ENCODE results near the gene KCNAB2. TPM values are rescaled to one million over a fixed set of nuclear protein-coding genes. Genes with fewer than 3 reads are reported as not detected.
"Not testable (repeated sequence)": the region's sequence is repeated elsewhere in the genome, so short reads cannot be mapped to it uniquely, and the experiment has no call there.

Gene KCNAB2
- total RNA-seq, 1 donor from 2014 or later: 2.2 TPM

DNA sequence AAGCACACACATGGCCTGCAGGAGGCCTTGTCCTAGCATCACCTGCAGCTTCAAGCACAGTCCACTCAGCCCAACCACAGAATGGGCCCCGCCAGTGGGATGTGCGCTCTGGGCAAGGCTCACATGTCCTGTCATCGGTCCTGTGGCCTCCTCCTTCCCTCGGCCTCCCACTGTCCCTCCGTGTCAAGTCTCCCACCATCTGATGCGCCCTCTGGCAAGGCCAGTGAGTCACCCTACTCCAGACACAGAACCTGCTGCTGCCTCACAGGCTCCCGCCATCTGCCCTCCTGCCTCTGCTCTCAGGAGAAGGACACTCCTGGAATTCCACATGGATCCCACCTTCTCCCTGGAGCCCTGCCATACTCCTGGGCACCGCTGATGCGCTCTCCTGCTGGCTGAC, 14.2 kb downstream of the KCNAB2 start:
- Histone ChIP-seq H3K79me2 (ENCODE audit: low read depth) (no peaks in the 10 kb centered on the region), H3K27me3 (no peaks in the 10 kb centered on the region), H3K4me1 (no peaks in the 10 kb centered on the region), H3K4me3 (no peak overlapping the region), H3F3A (ENCODE audit: low read depth) (no peaks in the 10 kb centered on the region), H3K27ac (no peak overlapping the region), H3K9ac (no peak overlapping the region), H4K20me1 (ENCODE audit: low read depth) (no peaks in the 10 kb centered on the region), H2AFZ (replicated peaks) (no peak overlapping the region), H3K4me2 (no peak overlapping the region), H3K9me3 (ENCODE audit: low read depth) (no peaks in the 10 kb centered on the region), H3K36me3 (no peaks in the 10 kb centered on the region)
- TF ChIP-seq CTCF (IDR thresholded peaks at IDR 0.05): no peak
- no peak for TF ChIP-seq EZH2 (IDR thresholded peaks at IDR 0.05)
- TF ChIP-seq EZH2phosphoT487 (IDR thresholded peaks at IDR 0.05): no peak
- H3K4me1 Mint-ChIP-seq: no peaks in the 10 kb centered on the region
- no peak overlapping the region for H3K27ac Mint-ChIP-seq
- H3K9me3 Mint-ChIP-seq: no peaks in the 10 kb centered on the region
- H3K36me3 Mint-ChIP-seq: no peaks in the 10 kb centered on the region
- no peak overlapping the region for H3K4me3 Mint-ChIP-seq
- no peak for DNase-seq (ENCODE audit: low spot score)
- H3K27me3 Mint-ChIP-seq (ENCODE audit: insufficient read depth, low read depth): peaks cover 6% of the 10 kb centered on the region

DNA sequence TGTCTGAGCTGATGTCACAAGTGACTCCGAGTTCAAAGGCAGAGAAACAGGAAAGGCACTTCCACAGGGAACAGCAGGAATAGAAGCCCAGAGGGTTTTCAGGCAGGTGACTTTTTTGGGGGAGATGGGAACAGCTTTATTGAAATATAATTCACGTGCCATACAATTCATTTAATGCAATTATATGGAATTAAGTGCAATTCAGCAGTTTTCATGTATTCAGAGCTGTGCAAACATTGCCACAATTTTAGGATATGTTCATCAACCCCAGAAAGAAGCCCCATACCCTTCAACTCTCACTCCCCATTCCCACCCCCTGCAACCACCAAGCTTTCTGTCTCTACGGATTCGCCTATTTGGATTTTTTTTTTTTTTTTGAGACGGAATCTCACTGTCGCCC, 17.0 kb downstream of the KCNAB2 start:
- no peaks in the 10 kb centered on the region for H3K27me3 ChIP-seq
- no peak for DNase-seq (ENCODE audit: low spot score)
- H3K4me3 ChIP-seq: no peak overlapping the region
- TF ChIP-seq EZH2phosphoT487 (IDR thresholded peaks at IDR 0.05): no peak
- no peak for TF ChIP-seq CTCF (IDR thresholded peaks at IDR 0.05)
- no peak for TF ChIP-seq EZH2 (IDR thresholded peaks at IDR 0.05)
- H3K4me1 Mint-ChIP-seq: no peaks in the 10 kb centered on the region
- H3K36me3 ChIP-seq: no peaks in the 10 kb centered on the region
- no peaks in the 10 kb centered on the region for H3K9me3 Mint-ChIP-seq
- no peaks in the 10 kb centered on the region for H3K9me3 ChIP-seq (ENCODE audit: low read depth)
- no peaks in the 10 kb centered on the region for H4K20me1 ChIP-seq (ENCODE audit: low read depth)
- H3K36me3 Mint-ChIP-seq: no peaks in the 10 kb centered on the region
- no peak overlapping the region for H3K4me2 ChIP-seq
- no peak overlapping the region for H3K4me3 Mint-ChIP-seq
- H3F3A ChIP-seq (ENCODE audit: low read depth): no peaks in the 10 kb centered on the region
- H3K27ac Mint-ChIP-seq: no peak overlapping the region
- H3K9ac ChIP-seq: no peak overlapping the region
- H2AFZ ChIP-seq (replicated peaks): no peak overlapping the region
- peaks cover 2% of the 10 kb centered on the region for H3K27me3 Mint-ChIP-seq (ENCODE audit: insufficient read depth, low read depth)
- no peaks in the 10 kb centered on the region for H3K79me2 ChIP-seq (ENCODE audit: low read depth)
- no peak overlapping the region for H3K27ac ChIP-seq
- no peaks in the 10 kb centered on the region for H3K4me1 ChIP-seq

- not testable (repeated sequence) for H3K4me2 ChIP-seq; H4K20me1 ChIP-seq (ENCODE audit: low read depth); H3K36me3 Mint-ChIP-seq; H2AFZ ChIP-seq (replicated peaks); H3K4me1 Mint-ChIP-seq; H3K27me3 Mint-ChIP-seq (ENCODE audit: insufficient read depth, low read depth); DNase-seq (ENCODE audit: low spot score); H3K27ac Mint-ChIP-seq; H3K9me3 ChIP-seq (ENCODE audit: low read depth); H3K4me3 Mint-ChIP-seq; H3F3A ChIP-seq (ENCODE audit: low read depth); H3K4me1 ChIP-seq; H3K9ac ChIP-seq; H3K36me3 ChIP-seq; H3K27me3 ChIP-seq; H3K4me3 ChIP-seq; H3K79me2 ChIP-seq (ENCODE audit: low read depth); H3K9me3 Mint-ChIP-seq; H3K27ac ChIP-seq
Measured at GRCh38 chr1:6063532-6064053, 17.9 kb downstream of the KCNAB2 start.

GRCh38 chr1:6065093-6065858, 19.6 kb downstream of the KCNAB2 start:
- peaks cover 2% of the 10 kb centered on the region for H3K27me3 Mint-ChIP-seq (ENCODE audit: insufficient read depth, low read depth)
- no peak overlapping the region for H3K4me3 Mint-ChIP-seq
- Histone ChIP-seq H2AFZ (replicated peaks) (no peak overlapping the region), H3K27ac (no peak overlapping the region), H3K4me3 (no peak overlapping the region), H3K4me2 (no peak overlapping the region), H3K79me2 (ENCODE audit: low read depth) (no peaks in the 10 kb centered on the region), H3F3A (ENCODE audit: low read depth) (no peaks in the 10 kb centered on the region), H3K36me3 (no peaks in the 10 kb centered on the region), H3K4me1 (no peaks in the 10 kb centered on the region), H3K27me3 (no peaks in the 10 kb centered on the region), H3K9me3 (ENCODE audit: low read depth) (no peaks in the 10 kb centered on the region), H3K9ac (no peak overlapping the region), H4K20me1 (ENCODE audit: low read depth) (no peaks in the 10 kb centered on the region)
- no peaks in the 10 kb centered on the region for H3K9me3 Mint-ChIP-seq
- no peak for TF ChIP-seq EZH2 (IDR thresholded peaks at IDR 0.05)
- no peak for TF ChIP-seq CTCF (IDR thresholded peaks at IDR 0.05)
- no peak for TF ChIP-seq EZH2phosphoT487 (IDR thresholded peaks at IDR 0.05)
- H3K4me1 Mint-ChIP-seq: no peaks in the 10 kb centered on the region
- no peaks in the 10 kb centered on the region for H3K36me3 Mint-ChIP-seq
- H3K27ac Mint-ChIP-seq: no peak overlapping the region
- no peak for DNase-seq (ENCODE audit: low spot score)
